Measurements from ENCODE around the gene JPH3. TPM values are rescaled to one million over a fixed set of nuclear protein-coding genes. Genes with fewer than 3 reads are reported as not detected.

Gene JPH3
- total and polyA plus RNA-seq, 10 of the 15 experiments (the other 5 are each of a cell fraction or from before 2014, with no cell fraction given), result 0.05 TPM; not detected in 9

DNA sequence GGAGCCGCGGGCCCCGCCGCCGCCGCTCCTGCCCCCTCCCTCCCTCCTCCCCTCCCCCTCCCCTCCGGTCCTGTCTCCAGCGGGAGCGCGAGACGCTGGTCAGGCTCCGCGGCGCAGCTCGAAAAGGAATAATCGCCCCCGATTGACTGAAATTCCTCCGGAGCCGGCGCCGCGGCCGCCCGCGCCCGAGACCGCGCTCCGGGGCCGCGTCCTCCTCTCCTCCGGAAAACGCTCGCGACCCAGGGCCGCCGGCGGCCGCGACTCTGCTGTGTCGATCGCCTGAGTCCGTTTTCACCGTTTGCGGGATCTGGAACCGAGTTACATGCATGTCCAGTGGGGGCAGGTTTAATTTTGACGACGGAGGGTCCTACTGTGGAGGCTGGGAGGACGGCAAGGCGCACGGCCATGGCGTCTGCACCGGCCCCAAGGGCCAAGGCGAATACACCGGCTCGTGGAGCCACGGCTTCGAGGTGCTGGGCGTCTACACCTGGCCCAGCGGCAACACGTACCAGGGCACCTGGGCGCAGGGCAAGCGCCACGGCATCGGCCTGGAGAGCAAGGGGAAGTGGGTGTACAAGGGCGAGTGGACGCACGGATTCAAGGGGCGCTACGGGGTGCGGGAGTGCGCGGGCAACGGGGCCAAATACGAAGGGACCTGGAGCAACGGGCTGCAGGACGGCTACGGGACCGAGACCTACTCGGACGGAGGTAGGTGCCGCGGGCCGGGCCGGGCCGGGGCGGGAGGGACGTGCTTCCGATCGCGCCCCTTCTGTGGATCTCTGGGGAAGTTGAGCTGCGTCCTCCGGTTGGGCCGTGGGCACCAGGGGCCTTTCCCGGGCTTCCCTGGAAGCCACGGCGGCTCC is 744 bp downstream of the JPH3 start:
- Histone ChIP-seq H3K4me2 (ENCODE audit: control insufficient read depth, insufficient read depth) (no peak overlapping the region), H3K4me1 (ENCODE audit: control insufficient read depth, insufficient read depth, low read length) (no peaks in the 10 kb centered on the region), H4K20me1 (ENCODE audit: control insufficient read depth, insufficient read depth) (no peaks in the 10 kb centered on the region), H3K36me3 (ENCODE audit: control insufficient read depth in 2 of 2, insufficient read depth in 2 of 2, low read length in 1 of 2) (no peaks in the 10 kb centered on the region), H3K27ac (ENCODE audit: control insufficient read depth, insufficient read depth) (no peak overlapping the region), H3K79me2 (ENCODE audit: control insufficient read depth, insufficient read depth, low read length) (no peaks in the 10 kb centered on the region), H2AFZ (ENCODE audit: control insufficient read depth, low read depth, low read length) (no peak overlapping the region), H3K9me3 (replicated peaks; ENCODE audit: control insufficient read depth, insufficient read depth, low read length) (no peaks in the 10 kb centered on the region), H3K4me3 (no peak overlapping the region), H3K27me3 (replicated peaks in 1 of 2; ENCODE audit: control insufficient read depth in 2 of 2, insufficient read depth in 2 of 2, low read length in 1 of 2) (peaks cover 8% of the 10 kb centered on the region in 2 experiments), H3K9ac (ENCODE audit: control insufficient read depth, insufficient read depth, low read length) (no peak overlapping the region)
- TF ChIP-seq SUZ12 (IDR thresholded peaks at IDR 0.05; ENCODE audit: unreplicated experiment), result peak; percentile 56
- no peak for TF ChIP-seq HDAC6 (IDR thresholded peaks at IDR 0.05; ENCODE audit: unreplicated experiment)
- TF ChIP-seq, protein P1, sequence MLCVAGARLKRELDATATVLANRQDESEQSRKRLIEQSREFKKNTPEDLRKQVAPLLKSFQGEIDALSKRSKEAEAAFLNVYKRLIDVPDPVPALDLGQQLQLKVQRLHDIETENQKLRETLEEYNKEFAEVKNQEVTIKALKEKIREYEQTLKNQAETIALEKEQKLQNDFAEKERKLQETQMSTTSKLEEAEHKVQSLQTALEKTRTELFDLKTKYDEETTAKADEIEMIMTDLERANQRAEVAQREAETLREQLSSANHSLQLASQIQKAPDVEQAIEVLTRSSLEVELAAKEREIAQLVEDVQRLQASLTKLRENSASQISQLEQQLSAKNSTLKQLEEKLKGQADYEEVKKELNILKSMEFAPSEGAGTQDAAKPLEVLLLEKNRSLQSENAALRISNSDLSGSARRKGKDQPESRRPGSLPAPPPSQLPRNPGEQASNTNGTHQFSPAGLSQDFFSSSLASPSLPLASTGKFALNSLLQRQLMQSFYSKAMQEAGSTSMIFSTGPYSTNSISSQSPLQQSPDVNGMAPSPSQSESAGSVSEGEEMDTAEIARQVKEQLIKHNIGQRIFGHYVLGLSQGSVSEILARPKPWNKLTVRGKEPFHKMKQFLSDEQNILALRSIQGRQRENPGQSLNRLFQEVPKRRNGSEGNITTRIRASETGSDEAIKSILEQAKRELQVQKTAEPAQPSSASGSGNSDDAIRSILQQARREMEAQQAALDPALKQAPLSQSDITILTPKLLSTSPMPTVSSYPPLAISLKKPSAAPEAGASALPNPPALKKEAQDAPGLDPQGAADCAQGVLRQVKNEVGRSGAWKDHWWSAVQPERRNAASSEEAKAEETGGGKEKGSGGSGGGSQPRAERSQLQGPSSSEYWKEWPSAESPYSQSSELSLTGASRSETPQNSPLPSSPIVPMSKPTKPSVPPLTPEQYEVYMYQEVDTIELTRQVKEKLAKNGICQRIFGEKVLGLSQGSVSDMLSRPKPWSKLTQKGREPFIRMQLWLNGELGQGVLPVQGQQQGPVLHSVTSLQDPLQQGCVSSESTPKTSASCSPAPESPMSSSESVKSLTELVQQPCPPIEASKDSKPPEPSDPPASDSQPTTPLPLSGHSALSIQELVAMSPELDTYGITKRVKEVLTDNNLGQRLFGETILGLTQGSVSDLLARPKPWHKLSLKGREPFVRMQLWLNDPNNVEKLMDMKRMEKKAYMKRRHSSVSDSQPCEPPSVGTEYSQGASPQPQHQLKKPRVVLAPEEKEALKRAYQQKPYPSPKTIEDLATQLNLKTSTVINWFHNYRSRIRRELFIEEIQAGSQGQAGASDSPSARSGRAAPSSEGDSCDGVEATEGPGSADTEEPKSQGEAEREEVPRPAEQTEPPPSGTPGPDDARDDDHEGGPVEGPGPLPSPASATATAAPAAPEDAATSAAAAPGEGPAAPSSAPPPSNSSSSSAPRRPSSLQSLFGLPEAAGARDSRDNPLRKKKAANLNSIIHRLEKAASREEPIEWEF (IDR thresholded peaks at IDR 0.05; ENCODE audit: insufficient replicate concordance, low read depth, low read length), result no peak
- ChIA-PET POLR2A (no interaction called here), RAD21 (ENCODE audit: unreplicated experiment) (no interaction called here), SMC1A (ENCODE audit: uncharacterized antibody, unreplicated experiment) (no interaction called here), CTCF (no interaction called here)
- no peak for FAIRE-seq
- 19% methylated on average over 60 of the region's 97 CpGs for WGBS (ENCODE audit: insufficient coverage, insufficient replicate concordance, low lambda C conversion rate, missing lambda C conversion rate)
- in situ Hi-C loops (cut with MboI), result no loop called here
- no peak for DNase-seq (ENCODE audit: low read depth, low spot score)
- intact Hi-C loops (cut with micrococcal nuclease; ENCODE audit: unreplicated experiment), result no loop called here
- ATAC-seq, result no peak
- BruUV-seq (replicated peaks), result no TSS peak

All from GM12878 (cell line).